T47D (cell line): ENCODE data around the gene PFKM.
"Not testable (repeated sequence)": the region's sequence is repeated elsewhere in the genome, so short reads cannot be mapped to it uniquely, and the experiment has no call there.

Experiments used
- DNase-seq, 2 experiments: peaks; one replicate each; pipeline versions ENCODE4 v3.0.0 to v3.0.0-alpha.2; 2011 to 2012; ENCODE audit warnings: low read depth in 1 of 2, low spot score in 1 of 2
- JUND ChIP-seq: IDR thresholded peaks from 2 replicates; pipeline ENCODE4 v1.6.1; 2012; ENCODE audit warnings: low read depth
- in situ Hi-C: cut with HindIII; loops from 2 replicates; pipeline ENCODE4 v1.10.0; 2016; ENCODE audit warnings: low sequenced_read_pairs, low pct_unique_long_range_greater_than_20kb

Gene PFKM

DNA sequence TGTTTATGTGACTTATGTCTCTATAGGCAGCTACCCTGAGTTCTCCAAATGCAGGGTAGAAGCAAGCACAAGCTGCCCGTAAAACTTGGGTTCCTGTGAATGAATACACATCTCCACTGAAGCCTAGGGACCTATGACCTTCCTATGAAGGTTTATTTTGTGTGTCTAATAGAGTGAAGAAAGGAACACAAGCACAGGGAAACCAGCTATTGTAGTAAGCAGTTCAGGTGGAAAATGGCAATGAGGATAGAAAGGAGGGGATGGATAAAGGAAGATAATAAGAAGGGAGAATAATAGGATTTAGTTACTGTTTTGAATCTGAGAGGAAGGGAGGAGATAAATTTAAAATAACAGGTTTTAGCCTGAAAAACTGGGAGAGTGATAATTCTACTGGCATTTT is 2.4 kb downstream of the PFKM start:
- no peak for TF ChIP-seq JUND
- no peak for DNase-seq
- in situ Hi-C loops: no loop called here

DNA sequence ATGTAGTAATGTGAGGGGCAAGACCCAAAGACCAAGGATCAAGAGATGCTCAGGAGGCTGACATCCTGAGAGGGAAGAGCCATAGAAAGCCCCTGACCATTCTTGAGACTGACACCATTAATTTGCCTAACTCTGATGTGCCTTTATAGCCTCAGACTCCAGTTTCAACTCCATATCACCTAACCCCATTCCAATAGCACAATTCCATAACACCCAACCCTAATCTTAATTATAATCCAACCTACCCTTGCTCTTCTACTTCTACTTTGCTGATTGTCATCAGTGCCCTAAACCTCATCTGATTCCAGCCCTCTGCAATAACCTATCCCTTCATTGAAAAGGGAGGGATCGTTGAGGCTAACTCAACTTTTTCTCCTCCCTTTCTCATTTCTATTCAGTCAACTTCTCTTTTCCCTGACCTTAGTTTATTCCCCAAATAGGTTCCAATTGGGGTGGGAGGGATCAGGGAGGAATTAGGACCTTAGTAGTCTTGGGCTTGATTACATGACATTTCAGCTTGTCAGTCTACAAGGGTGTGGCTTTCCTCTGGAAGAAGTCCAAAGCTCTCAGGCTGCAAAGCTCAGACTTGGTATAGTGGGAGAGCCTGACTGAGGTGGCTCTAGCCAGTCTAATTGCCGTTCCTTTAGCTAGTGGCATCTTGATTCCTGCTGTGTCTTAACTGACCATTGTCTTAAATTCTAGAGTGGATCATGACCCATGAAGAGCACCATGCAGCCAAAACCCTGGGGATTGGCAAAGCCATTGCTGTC is 3.1 kb downstream of the PFKM start:
- no peak for DNase-seq
- TF ChIP-seq JUND: no peak

DNA sequence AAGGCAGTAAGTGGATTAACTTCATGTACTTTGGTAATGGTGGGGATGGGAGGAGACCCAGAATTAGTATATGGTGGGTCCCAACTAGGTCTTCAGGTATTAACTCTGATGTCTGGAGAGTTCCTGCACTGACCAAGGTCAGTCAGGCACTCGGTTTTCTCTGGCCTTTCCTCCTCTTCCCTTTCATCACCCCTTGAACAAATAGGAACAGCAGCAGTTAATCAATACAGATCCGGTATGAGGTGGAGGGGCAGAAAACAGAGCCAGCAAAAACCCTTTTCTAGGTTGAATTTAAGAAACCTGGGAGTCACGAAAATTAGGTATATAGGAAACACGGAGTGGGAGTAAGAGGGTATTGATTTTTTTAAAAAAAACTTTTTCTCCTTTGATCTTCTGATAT is 4.0 kb downstream of the PFKM start:
- DNase-seq: no peak
- TF ChIP-seq JUND: no peak
- in situ Hi-C loops: no loop called here

More for the DNA sequence above, 3.1 kb downstream of the PFKM start:
- in situ Hi-C loops: no loop called here

DNA sequence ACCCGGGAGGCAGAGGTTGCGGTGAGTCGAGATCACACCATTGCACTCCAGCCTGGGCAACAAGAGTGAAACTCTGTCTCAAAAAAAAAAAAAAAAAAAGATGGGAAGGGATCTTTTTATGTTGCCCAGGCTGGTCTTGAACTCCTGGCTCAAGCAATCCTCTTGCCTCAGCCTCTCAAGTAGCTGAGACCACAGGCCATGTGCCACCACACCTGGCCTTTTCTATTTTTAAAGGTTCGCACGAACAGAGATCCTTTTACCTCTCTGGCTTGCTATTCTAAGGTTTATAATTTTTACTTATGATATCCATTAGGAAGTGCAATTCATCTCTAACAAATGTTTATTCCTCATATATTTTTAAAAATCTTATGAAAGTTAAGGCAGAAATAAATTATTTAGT is 6.4 kb downstream of the PFKM start:
- in situ Hi-C loops, DNase-seq: not testable (repeated sequence)

DNA sequence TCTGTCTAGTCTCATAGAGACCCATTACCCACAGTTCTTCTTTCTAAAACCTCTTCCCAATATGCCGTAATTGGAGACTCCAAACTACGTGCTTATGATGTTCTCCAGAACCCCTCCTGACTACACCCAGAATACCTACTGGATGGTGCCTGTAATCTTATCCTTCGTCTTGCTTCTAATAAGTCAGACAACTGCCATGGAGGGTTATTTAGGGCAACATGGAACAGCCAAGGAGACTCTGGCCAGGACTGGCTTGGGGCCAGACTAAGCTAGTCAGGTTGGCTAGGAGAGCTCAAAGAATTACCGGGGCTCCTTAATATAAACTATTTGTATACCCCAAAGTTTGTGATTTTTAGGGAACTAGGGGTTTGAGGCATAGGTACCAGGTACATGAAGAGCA is 6.8 kb downstream of the PFKM start:
- DNase-seq: no peak
- in situ Hi-C loops: no loop called here
- no peak for TF ChIP-seq JUND

DNA sequence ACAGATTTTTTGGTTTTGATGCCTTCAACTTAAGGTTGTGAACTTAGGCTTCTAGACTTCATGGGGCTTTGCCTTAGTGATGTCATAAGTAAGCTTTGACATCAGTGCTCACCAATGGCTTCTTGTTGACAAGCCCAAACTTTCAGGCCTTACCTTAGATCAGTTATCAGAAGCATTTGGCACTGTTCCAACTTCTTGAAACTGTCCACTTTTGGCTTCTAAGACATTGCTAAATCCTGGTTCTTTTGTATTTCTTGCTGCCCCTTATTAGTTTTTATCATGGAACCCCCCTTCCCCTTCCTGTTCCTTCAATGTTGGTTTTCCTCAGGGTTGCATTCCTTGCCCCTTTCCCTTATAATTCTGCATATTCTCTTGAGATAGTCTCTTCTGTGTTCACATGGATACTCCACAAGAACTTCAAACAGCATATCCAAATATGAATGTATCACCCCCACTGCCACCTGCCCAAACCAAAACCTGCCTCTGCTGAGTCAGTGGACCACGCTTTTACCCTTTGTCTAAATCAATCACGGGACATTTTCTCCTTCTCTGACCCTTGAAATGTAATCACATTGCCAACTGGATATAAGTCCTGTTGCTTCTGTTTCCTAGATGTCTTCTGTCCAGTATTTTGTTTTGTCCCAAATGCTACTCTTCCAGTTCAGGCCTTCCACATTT is 7.9 kb downstream of the PFKM start:
- DNase-seq: no peak
- in situ Hi-C loops: no loop called here

DNA sequence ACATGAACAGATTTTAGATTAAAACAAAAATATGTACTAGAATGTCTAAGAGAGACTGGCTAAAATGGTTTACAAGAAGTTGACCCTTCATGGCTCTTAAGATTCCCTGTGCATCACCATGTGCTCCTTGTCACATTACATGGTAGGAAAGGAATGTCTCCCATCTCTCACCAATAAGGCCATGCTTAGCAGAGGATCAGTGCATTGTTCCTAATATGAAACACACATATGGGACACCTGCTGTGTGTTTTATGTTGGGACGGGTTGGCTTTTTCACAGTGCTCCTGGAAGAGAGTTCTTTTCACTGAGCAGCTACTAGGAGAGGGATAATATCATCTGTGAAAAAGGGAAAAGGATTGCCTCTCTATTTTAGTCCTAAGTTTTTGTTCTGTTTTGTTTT is 9.6 kb downstream of the PFKM start:
- in situ Hi-C loops: no loop called here

More for the DNA sequence above, 7.9 kb downstream of the PFKM start:
- TF ChIP-seq JUND: no peak

DNA sequence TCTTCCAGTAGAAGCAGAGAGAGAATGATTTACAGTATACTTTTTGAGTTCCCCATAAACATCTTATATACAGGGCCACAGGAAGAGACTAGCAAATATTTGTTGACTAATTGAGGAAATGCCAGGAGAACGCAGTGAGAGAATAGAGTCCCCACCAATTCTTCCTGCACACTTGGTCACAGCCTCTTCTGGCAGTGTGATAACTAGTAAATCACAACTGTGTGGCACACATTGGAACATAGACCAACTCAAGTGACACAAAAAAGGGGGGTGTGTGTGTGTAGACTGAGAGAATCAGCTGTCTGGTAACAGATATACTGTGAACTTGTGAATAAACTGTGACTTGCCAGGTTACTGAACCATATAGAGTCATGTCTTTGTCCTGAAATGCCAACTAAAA is 10.2 kb downstream of the PFKM start:
- TF ChIP-seq JUND: no peak
- DNase-seq: no peak
- in situ Hi-C loops: no loop called here

More for the DNA sequence above, 9.6 kb downstream of the PFKM start:
- no peak for DNase-seq
- TF ChIP-seq JUND: no peak

DNA sequence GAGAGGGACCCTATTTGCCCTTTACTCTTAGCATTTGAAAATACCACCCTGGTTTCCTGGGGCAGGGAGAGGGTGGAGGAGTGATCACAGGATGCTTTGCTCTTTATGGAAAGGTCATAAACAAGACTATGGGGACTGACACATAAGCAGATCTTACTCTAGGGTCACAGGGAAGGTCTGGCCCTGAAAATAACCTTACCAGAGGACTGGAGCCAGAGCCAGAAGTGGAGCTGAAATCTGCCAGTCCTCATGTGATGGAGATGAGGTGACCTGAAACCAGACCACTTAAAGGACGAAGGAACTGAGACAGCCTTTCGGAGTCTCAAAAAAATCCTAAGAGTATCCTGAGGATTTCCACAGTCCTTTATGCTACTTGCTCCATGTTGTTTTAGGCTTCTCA is 12.4 kb downstream of the PFKM start:
- TF ChIP-seq JUND: no peak
- DNase-seq: no peak
- in situ Hi-C loops: no loop called here

DNA sequence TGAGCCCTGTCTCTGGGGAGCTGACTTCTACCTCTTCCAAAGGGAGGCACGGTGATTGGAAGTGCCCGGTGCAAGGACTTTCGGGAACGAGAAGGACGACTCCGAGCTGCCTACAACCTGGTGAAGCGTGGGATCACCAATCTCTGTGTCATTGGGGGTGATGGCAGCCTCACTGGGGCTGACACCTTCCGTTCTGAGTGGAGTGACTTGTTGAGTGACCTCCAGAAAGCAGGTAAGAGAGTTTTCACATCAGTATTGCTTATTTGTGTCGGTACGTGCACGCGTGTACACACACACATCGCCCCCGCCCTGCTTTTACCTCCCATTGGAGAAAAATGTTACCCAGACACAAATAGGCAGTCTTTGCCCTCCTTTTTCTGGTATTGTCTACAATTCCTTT is 13.7 kb downstream of the PFKM start:
- no peak for TF ChIP-seq JUND
- in situ Hi-C loops: no loop called here
- no peak for DNase-seq

DNA sequence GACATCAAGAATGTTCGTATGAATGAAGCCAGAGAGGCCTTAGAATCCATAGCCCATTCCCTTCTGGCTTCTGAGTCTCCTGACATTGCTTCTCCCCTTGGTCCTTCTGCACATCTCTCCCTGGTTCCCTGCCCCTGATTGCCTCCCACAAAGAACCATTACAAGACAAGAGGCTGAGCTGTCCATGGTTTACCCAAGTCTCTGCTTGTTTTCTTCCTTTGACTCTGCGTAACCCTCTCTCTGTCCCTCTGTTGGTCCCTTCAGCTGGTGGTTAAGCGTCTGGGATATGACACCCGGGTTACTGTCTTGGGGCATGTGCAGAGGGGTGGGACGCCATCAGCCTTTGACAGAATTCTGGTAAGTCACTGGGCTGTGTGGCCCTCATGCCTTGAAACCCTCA is 15.9 kb downstream of the PFKM start:
- DNase-seq: no peak
- TF ChIP-seq JUND: no peak
- in situ Hi-C loops: no loop called here

DNA sequence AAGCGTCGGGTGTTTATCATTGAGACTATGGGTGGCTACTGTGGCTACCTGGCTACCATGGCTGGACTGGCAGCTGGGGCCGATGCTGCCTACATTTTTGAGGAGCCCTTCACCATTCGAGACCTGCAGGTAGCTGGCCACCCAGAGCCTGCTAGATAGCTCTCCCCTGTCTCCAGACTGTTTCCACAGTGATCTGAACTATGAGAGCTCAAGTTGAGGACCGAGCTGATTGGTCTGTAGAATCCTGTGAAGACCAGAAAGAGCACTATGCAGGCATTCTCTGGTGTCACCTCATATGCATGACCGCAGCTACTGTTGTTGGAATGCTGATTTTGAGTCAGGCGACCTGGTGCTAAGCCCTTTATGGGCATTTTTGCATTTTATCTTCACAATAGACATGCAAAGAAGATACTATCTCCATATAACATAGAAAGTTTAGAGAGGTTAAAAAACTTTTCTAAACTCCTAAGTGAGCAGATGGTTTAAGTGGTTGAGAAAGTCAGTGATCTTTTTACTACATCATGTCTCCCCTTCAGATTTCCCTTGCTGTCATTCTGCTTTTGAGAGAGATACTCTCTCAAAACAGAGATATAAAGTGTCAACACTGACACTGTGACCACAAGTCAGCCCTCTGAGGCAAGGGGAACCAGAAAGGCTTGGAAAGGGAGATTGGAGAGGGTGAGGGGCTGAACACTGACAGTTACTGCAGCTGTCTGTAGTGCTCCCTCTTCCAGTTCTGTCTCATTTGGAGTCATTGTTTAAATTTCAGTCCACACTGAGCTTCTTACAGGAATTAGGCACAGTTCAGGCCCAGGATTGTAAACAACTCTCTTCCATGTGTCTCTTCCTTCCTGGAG is 23.9 kb downstream of the PFKM start:
- TF ChIP-seq JUND: no peak
- no peak for DNase-seq
- in situ Hi-C loops: no loop called here

DNA sequence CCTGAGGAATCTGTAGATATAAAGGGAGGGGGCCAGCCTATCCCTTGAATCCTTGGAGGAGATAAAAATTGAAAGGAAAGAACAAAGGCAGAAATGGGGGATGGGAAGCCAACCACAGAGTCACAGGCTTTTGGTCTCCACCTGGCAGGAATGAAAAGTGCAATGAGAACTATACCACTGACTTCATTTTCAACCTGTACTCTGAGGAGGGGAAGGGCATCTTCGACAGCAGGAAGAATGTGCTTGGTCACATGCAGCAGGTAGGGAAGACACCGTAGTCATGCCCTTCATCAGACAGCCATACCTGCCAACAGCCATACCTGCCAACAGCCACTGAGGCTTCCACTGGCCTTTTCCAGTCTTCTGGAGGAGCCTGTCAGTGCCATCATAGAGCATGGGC is 24.7 kb downstream of the PFKM start:
- in situ Hi-C loops: no loop called here
- peak in 1 of 2 experiments; percentile 20 for DNase-seq

More for the DNA sequence above, 24.7 kb downstream of the PFKM start:
- no peak for TF ChIP-seq JUND
